Stimulated activated naive CD8-positive, alpha-beta T cell treated with anti-CD3 and anti-CD28 coated beads, Interleukin-15, Interleukin-2, amounts not matched to agents 100 ng/mL and 50 ng/mL, for 24 hours (primary cell): Measurements from ENCODE around the gene PPP2R2C.
A peak's percentile ranks its signal among the peaks of the same experiment; 100 is the strongest.

Experiments
- H3K27ac Mint-ChIP-seq: one replicate; pipeline ENCODE4 v1.8.0; 2021; ENCODE audit warnings: mild to moderate bottlenecking, mixed read lengths
- H3K27me3 Mint-ChIP-seq: one replicate; pipeline ENCODE4 v1.8.0; 2021; ENCODE audit warnings: mixed read lengths
- H3K36me3 Mint-ChIP-seq: one replicate; pipeline ENCODE4 v1.8.0; 2021; ENCODE audit warnings: low read depth, mixed read lengths
- H3K4me1 Mint-ChIP-seq: one replicate; pipeline ENCODE4 v1.8.0; 2021; ENCODE audit warnings: low read depth, mixed read lengths
- H3K4me3 Mint-ChIP-seq: one replicate; pipeline ENCODE4 v1.8.0; 2021; ENCODE audit warnings: mild to moderate bottlenecking, mixed read lengths
- H3K9me3 Mint-ChIP-seq: one replicate; pipeline ENCODE4 v1.8.0; 2021; ENCODE audit warnings: mixed read lengths

PPP2R2C gene

GRCh38 chr4:6348408-6348807 is 124.0 kb downstream of the PPP2R2C start:
- H3K9me3 Mint-ChIP-seq: no peaks in the 10 kb centered on the region
- H3K27me3 Mint-ChIP-seq: peaks cover 8% of the 10 kb centered on the region
- no peaks in the 10 kb centered on the region for H3K36me3 Mint-ChIP-seq
- no peak overlapping the region for H3K4me3 Mint-ChIP-seq
- no peaks in the 10 kb centered on the region for H3K4me1 Mint-ChIP-seq
- no peak overlapping the region for H3K27ac Mint-ChIP-seq

GRCh38 chr4:6347511-6348045 is 124.8 kb downstream of the PPP2R2C start:
- peaks cover 4% of the 10 kb centered on the region for H3K27me3 Mint-ChIP-seq
- H3K36me3 Mint-ChIP-seq: no peaks in the 10 kb centered on the region
- no peaks in the 10 kb centered on the region for H3K9me3 Mint-ChIP-seq
- H3K27ac Mint-ChIP-seq: no peak overlapping the region
- no peaks in the 10 kb centered on the region for H3K4me1 Mint-ChIP-seq
- H3K4me3 Mint-ChIP-seq: no peak overlapping the region

GRCh38 chr4:6346373-6347110 is 125.9 kb downstream of the PPP2R2C start:
- H3K4me1 Mint-ChIP-seq: no peaks in the 10 kb centered on the region
- no peaks in the 10 kb centered on the region for H3K9me3 Mint-ChIP-seq
- no peak overlapping the region for H3K4me3 Mint-ChIP-seq
- peaks cover 6% of the 10 kb centered on the region for H3K27me3 Mint-ChIP-seq
- no peak overlapping the region for H3K27ac Mint-ChIP-seq
- no peaks in the 10 kb centered on the region for H3K36me3 Mint-ChIP-seq

- Mint-ChIP-seq H3K4me1 (no peaks in the 10 kb centered on the region), H3K9me3 (no peaks in the 10 kb centered on the region), H3K27ac (no peak overlapping the region), H3K27me3 (peaks cover 10% of the 10 kb centered on the region), H3K36me3 (no peaks in the 10 kb centered on the region), H3K4me3 (no peak overlapping the region)
Observed at GRCh38 chr4:6345866-6346265, 126.5 kb downstream of the PPP2R2C start.

GRCh38 chr4:6345096-6345830 is 127.2 kb downstream of the PPP2R2C start:
- Mint-ChIP-seq H3K27ac (no peak overlapping the region), H3K9me3 (no peaks in the 10 kb centered on the region), H3K27me3 (peaks cover 12% of the 10 kb centered on the region), H3K36me3 (no peaks in the 10 kb centered on the region), H3K4me1 (no peaks in the 10 kb centered on the region), H3K4me3 (no peak overlapping the region)

GRCh38 chr4:6343939-6344408 is 128.4 kb downstream of the PPP2R2C start:
- no peaks in the 10 kb centered on the region for H3K36me3 Mint-ChIP-seq
- H3K4me1 Mint-ChIP-seq: no peaks in the 10 kb centered on the region
- no peak overlapping the region for H3K27ac Mint-ChIP-seq
- H3K27me3 Mint-ChIP-seq: peaks cover 20% of the 10 kb centered on the region
- no peaks in the 10 kb centered on the region for H3K9me3 Mint-ChIP-seq
- H3K4me3 Mint-ChIP-seq: no peak overlapping the region

- Mint-ChIP-seq H3K9me3 (no peaks in the 10 kb centered on the region), H3K4me1 (peaks cover 12% of the 10 kb centered on the region), H3K27me3 (peaks cover 32% of the 10 kb centered on the region), H3K36me3 (no peaks in the 10 kb centered on the region), H3K4me3 (no peak overlapping the region), H3K27ac (no peak overlapping the region)
Observed at GRCh38 chr4:6342530-6343293, 129.7 kb downstream of the PPP2R2C start.

GRCh38 chr4:6341696-6342095 is 130.7 kb downstream of the PPP2R2C start:
- Mint-ChIP-seq H3K4me1 (peaks cover 20% of the 10 kb centered on the region), H3K36me3 (no peaks in the 10 kb centered on the region), H3K27me3 (peaks cover 41% of the 10 kb centered on the region), H3K9me3 (no peaks in the 10 kb centered on the region), H3K4me3 (no peak overlapping the region), H3K27ac (no peak overlapping the region)

GRCh38 chr4:6340446-6341015 is 131.9 kb downstream of the PPP2R2C start:
- Mint-ChIP-seq H3K4me1 (peaks cover 20% of the 10 kb centered on the region), H3K27ac (no peak overlapping the region), H3K4me3 (no peak overlapping the region), H3K27me3 (peaks cover 41% of the 10 kb centered on the region), H3K36me3 (no peaks in the 10 kb centered on the region), H3K9me3 (no peaks in the 10 kb centered on the region)

- peaks cover 20% of the 10 kb centered on the region for H3K4me1 Mint-ChIP-seq
- H3K36me3 Mint-ChIP-seq: no peaks in the 10 kb centered on the region
- no peaks in the 10 kb centered on the region for H3K9me3 Mint-ChIP-seq
- H3K4me3 Mint-ChIP-seq: no peak overlapping the region
- H3K27me3 Mint-ChIP-seq: peaks cover 46% of the 10 kb centered on the region
- H3K27ac Mint-ChIP-seq: no peak overlapping the region
Observed at GRCh38 chr4:6339818-6340445, 132.5 kb downstream of the PPP2R2C start.

GRCh38 chr4:6338951-6339817 is 133.2 kb downstream of the PPP2R2C start:
- H3K36me3 Mint-ChIP-seq: no peaks in the 10 kb centered on the region
- no peak overlapping the region for H3K27ac Mint-ChIP-seq
- H3K27me3 Mint-ChIP-seq: peaks cover 45% of the 10 kb centered on the region
- H3K9me3 Mint-ChIP-seq: no peaks in the 10 kb centered on the region
- H3K4me3 Mint-ChIP-seq: no peak overlapping the region
- H3K4me1 Mint-ChIP-seq: peaks cover 20% of the 10 kb centered on the region

- Mint-ChIP-seq H3K9me3 (no peaks in the 10 kb centered on the region), H3K27ac (no peak overlapping the region), H3K36me3 (no peaks in the 10 kb centered on the region), H3K4me3 (peak overlapping the region; percentile 43), H3K27me3 (peaks cover 48% of the 10 kb centered on the region), H3K4me1 (peaks cover 20% of the 10 kb centered on the region)
Observed at GRCh38 chr4:6338175-6338950, 134.1 kb downstream of the PPP2R2C start.
